Calu3 (cell line): ENCODE measurements around the gene SNRPD2. TPM values are rescaled to one million over a fixed set of nuclear protein-coding genes. Genes with fewer than 3 reads are reported as not detected.

ENCODE experiments used
- BruUV-seq: library from RNA; stranded (reverse); fragments of 400-500 nt; replicated peaks from 2 replicates; lab custom pipeline; 2021; lab: Mats Ljungman, UMichigan
- CTCF ChIA-PET: fragments of 300-600 bp; sonication (Branson Sonifier 250); formaldehyde crosslinking; loops from one replicate; lab custom pipeline; 2022; ENCODE audit warnings: antibody characterized with exemption; lab: Charles Lee
- DNase-seq: peaks from one replicate; pipeline ENCODE4 v3.0.0; 2022
- H3K27ac Mint-ChIP-seq: one replicate; pipeline ENCODE4 v1.8.0; 2022; ENCODE audit warnings: mixed read lengths; ENCODE audit not compliant: unreplicated experiment
- H3K27me3 Mint-ChIP-seq: one replicate; pipeline ENCODE4 v1.8.0; 2022; ENCODE audit warnings: mixed read lengths; ENCODE audit not compliant: unreplicated experiment
- H3K36me3 Mint-ChIP-seq: one replicate; pipeline ENCODE4 v1.8.0; 2022; ENCODE audit warnings: mild to moderate bottlenecking, moderate library complexity, mixed read lengths; ENCODE audit not compliant: insufficient read depth, unreplicated experiment
- H3K4me1 Mint-ChIP-seq: one replicate; pipeline ENCODE4 v1.8.0; 2022; ENCODE audit warnings: mild to moderate bottlenecking, low read depth, mixed read lengths; ENCODE audit not compliant: unreplicated experiment
- H3K4me3 Mint-ChIP-seq: one replicate; pipeline ENCODE4 v1.8.0; 2022; ENCODE audit warnings: mild to moderate bottlenecking, low read depth, moderate library complexity, mixed read lengths; ENCODE audit not compliant: unreplicated experiment
- H3K9me3 Mint-ChIP-seq: one replicate; pipeline ENCODE4 v1.8.0; 2022; ENCODE audit warnings: low read depth, mixed read lengths; ENCODE audit not compliant: unreplicated experiment
- CTCF ChIP-seq: fragments of 200-600 bp; IDR thresholded peaks from one replicate; pipeline ENCODE4 v1.8.0; 2022; ENCODE audit warnings: antibody characterized with exemption; ENCODE audit not compliant: unreplicated experiment
- intact Hi-C: fragments of 100-400 bp; cut with micrococcal nuclease; formaldehyde crosslinking; loops from one replicate; pipeline ENCODE4 v1.10.0; 2022; ENCODE audit not compliant: unreplicated experiment
- total RNA-seq: library from RNA; stranded (reverse); gene quantifications from 2 replicates; pipeline ENCODE4 v1.2.3, GENCODE V29; 2022

The SNRPD2 gene
- total RNA-seq, 1 experiment from 2014 or later = 663 TPM

GRCh38 chr19:45663800-45664199 is 28.0 kb downstream of the SNRPD2 start:
- no peak for TF ChIP-seq CTCF
- intact Hi-C loops = no loop called here
- DNase-seq = no peak
- Mint-ChIP-seq H3K27me3 (peaks cover 52% of the 10 kb centered on the region), H3K9me3 (no peaks in the 10 kb centered on the region), H3K36me3 (peaks cover 6% of the 10 kb centered on the region), H3K4me1 (peaks cover 24% of the 10 kb centered on the region), H3K4me3 (no peak overlapping the region), H3K27ac (no peak overlapping the region)
- no TSS peak for BruUV-seq
- CTCF ChIA-PET = no interaction called here

GRCh38 chr19:45660636-45661035 is 31.1 kb downstream of the SNRPD2 start:
- BruUV-seq = no TSS peak
- TF ChIP-seq CTCF = no peak
- DNase-seq = no peak
- no peaks in the 10 kb centered on the region for H3K9me3 Mint-ChIP-seq
- peaks cover 9% of the 10 kb centered on the region for H3K4me1 Mint-ChIP-seq
- no peaks in the 10 kb centered on the region for H3K36me3 Mint-ChIP-seq
- no peak overlapping the region for H3K4me3 Mint-ChIP-seq
- no peak overlapping the region for H3K27ac Mint-ChIP-seq
- intact Hi-C loops = no loop called here
- CTCF ChIA-PET = interaction anchor here (1.0 to 1.2 kb wide), 3 partner anchors 15 to 18 kb away, joined by 3 to 9 read pairs (median 3); no protein-coding TSS in a partner anchor
- H3K27me3 Mint-ChIP-seq = peaks cover 60% of the 10 kb centered on the region

GRCh38 chr19:45659096-45659729 is 32.5 kb downstream of the SNRPD2 start:
- BruUV-seq = no TSS peak
- CTCF ChIA-PET = interaction anchor here (1.1 kb wide), 1 partner anchor 18 kb away, joined by 3 read pairs; no protein-coding TSS in a partner anchor
- Mint-ChIP-seq H3K4me3 (no peak overlapping the region), H3K27ac (no peak overlapping the region), H3K27me3 (peaks cover 49% of the 10 kb centered on the region), H3K9me3 (no peaks in the 10 kb centered on the region), H3K4me1 (peaks cover 9% of the 10 kb centered on the region), H3K36me3 (no peaks in the 10 kb centered on the region)
- no peak for TF ChIP-seq CTCF
- no peak for DNase-seq
- intact Hi-C loops = no loop called here

GRCh38 chr19:45657520-45658167 is 34.1 kb downstream of the SNRPD2 start:
- no peak overlapping the region for H3K4me3 Mint-ChIP-seq
- no peak for DNase-seq
- H3K36me3 Mint-ChIP-seq = no peaks in the 10 kb centered on the region
- intact Hi-C loops = no loop called here
- H3K27me3 Mint-ChIP-seq = peaks cover 42% of the 10 kb centered on the region
- H3K9me3 Mint-ChIP-seq = no peaks in the 10 kb centered on the region
- no peak overlapping the region for H3K27ac Mint-ChIP-seq
- CTCF ChIA-PET = interaction anchor here (0.6 to 0.7 kb wide), 2 partner anchors 19 to 1461 kb away, joined by 6 to 10 read pairs; no protein-coding TSS in a partner anchor
- BruUV-seq = no TSS peak
- no peak for TF ChIP-seq CTCF
- peaks cover 8% of the 10 kb centered on the region for H3K4me1 Mint-ChIP-seq
